ENCODE data around the gene ASCC1.

Gene ASCC1

GRCh38 chr10:72080042-72080975 is 135.8 kb downstream of the ASCC1 start:
- TF ChIP-seq CTCF (IDR thresholded peaks at IDR 0.05; ENCODE audit: control extremely low read depth, extremely low read depth, low read depth, missing control alignments) = no peak
- POLR2A ChIA-PET = no interaction called here
- DNase-seq (ENCODE audit: extremely low spot score) = no peak
- CTCF ChIA-PET = interaction anchor here (1.2 to 2.2 kb wide), 5 partner anchors 8 to 31 kb away, joined by 3 to 10 read pairs (median 3); partner anchors contain the start of gene SPOCK2

- no peak for DNase-seq (ENCODE audit: extremely low spot score)
- CTCF ChIA-PET = interaction anchor here (1.2 to 2.2 kb wide), 5 partner anchors 9 to 31 kb away, joined by 3 to 10 read pairs (median 3); partner anchors contain the start of gene SPOCK2
- no peak for TF ChIP-seq CTCF (IDR thresholded peaks at IDR 0.05; ENCODE audit: control extremely low read depth, extremely low read depth, low read depth, missing control alignments)
- POLR2A ChIA-PET = no interaction called here
These were observed 136.7 kb downstream of the ASCC1 start for GRCh38 chr10:72079356-72079755.

GRCh38 chr10:72077275-72077990 is 138.6 kb downstream of the ASCC1 start:
- CTCF ChIA-PET = interaction anchor here (0.6 to 1.9 kb wide), 5 partner anchors 10 to 29 kb away, joined by 3 to 9 read pairs (median 6); no protein-coding TSS in a partner anchor
- POLR2A ChIA-PET = no interaction called here
- no peak for DNase-seq (ENCODE audit: extremely low spot score)
- TF ChIP-seq CTCF (IDR thresholded peaks at IDR 0.05; ENCODE audit: control extremely low read depth, extremely low read depth, low read depth, missing control alignments) = no peak

- TF ChIP-seq CTCF (IDR thresholded peaks at IDR 0.05; ENCODE audit: control extremely low read depth, extremely low read depth, low read depth, missing control alignments) = no peak
- ChIA-PET CTCF (interaction anchor here (0.6 to 1.9 kb wide), 6 partner anchors 9 to 28 kb away, joined by 3 to 9 read pairs (median 4); no protein-coding TSS in a partner anchor), POLR2A (no interaction called here)
- no peak for DNase-seq (ENCODE audit: extremely low spot score)
These were observed 139.3 kb downstream of the ASCC1 start for GRCh38 chr10:72076756-72077155.

GRCh38 chr10:72075376-72076115 is 140.5 kb downstream of the ASCC1 start:
- no peak for DNase-seq (ENCODE audit: extremely low spot score)
- ChIA-PET CTCF (interaction anchor here (1.0 to 1.9 kb wide), 6 partner anchors 8 to 27 kb away, joined by 3 to 9 read pairs (median 5); no protein-coding TSS in a partner anchor), POLR2A (no interaction called here)
- no peak for TF ChIP-seq CTCF (IDR thresholded peaks at IDR 0.05; ENCODE audit: control extremely low read depth, extremely low read depth, low read depth, missing control alignments)

Measured in GM10248 (cell line).